Stimulated activated naive CD8-positive, alpha-beta T cell treated with anti-CD3 and anti-CD28 coated beads, Interleukin-15, amount 100 ng/mL, for 72 hours (primary cell): ENCODE data around the gene HOXC11.

Experiments
- ATAC-seq: fragments of 150-1000 bp; cut with Tn5 transposase; 2 replicates; pipeline ENCODE4 v1.10.0; 2021; ENCODE audit warnings: mild to moderate bottlenecking, moderate library complexity
- DNase-seq, 2 donors: peaks; one replicate each; pipeline ENCODE4 v3.0.0; 2021 to 2022
- H3K27ac Mint-ChIP-seq, 2 donors: one replicate each; pipeline ENCODE4 v1.8.0; 2022; ENCODE audit warnings: mild to moderate bottlenecking in 2 of 2, mixed read lengths in 2 of 2, moderate library complexity in 2 of 2
- H3K27me3 Mint-ChIP-seq: one replicate; pipeline ENCODE4 v1.8.0; 2022; ENCODE audit warnings: mixed read lengths
- H3K4me1 Mint-ChIP-seq: one replicate; pipeline ENCODE4 v1.8.0; 2022; ENCODE audit warnings: mild to moderate bottlenecking, mixed read lengths
- H3K4me3 Mint-ChIP-seq, 2 donors: one replicate each; pipeline ENCODE4 v1.8.0; 2022; ENCODE audit warnings: mild to moderate bottlenecking in 2 of 2, mixed read lengths in 2 of 2, moderate library complexity in 1 of 2
- H3K9me3 Mint-ChIP-seq, 2 donors: one replicate each; pipeline ENCODE4 v1.8.0; 2022; ENCODE audit warnings: mixed read lengths in 2 of 2

Gene HOXC11

GRCh38 chr12:53972152-53972702 lies 699 bp upstream of the HOXC11 start:
- peaks cover 98% of the 10 kb centered on the region for H3K27me3 Mint-ChIP-seq
- H3K9me3 Mint-ChIP-seq, result no peaks in the 10 kb centered on the region
- ATAC-seq, result no peak
- H3K4me1 Mint-ChIP-seq, result peaks cover 38% of the 10 kb centered on the region
- DNase-seq, result no peak
- peak overlapping the region in 1 of 2 donors; percentile 6 for H3K27ac Mint-ChIP-seq
- H3K4me3 Mint-ChIP-seq, result no peak overlapping the region

- H3K27ac Mint-ChIP-seq, result peak overlapping the region in 1 of 2 donors; percentile 90
- no peaks in the 10 kb centered on the region for H3K9me3 Mint-ChIP-seq
- ATAC-seq (no peak), DNase-seq (no peak)
- H3K4me1 Mint-ChIP-seq, result peaks cover 33% of the 10 kb centered on the region
- peaks cover 98% of the 10 kb centered on the region for H3K27me3 Mint-ChIP-seq
- H3K4me3 Mint-ChIP-seq, result peak overlapping the region; percentile 75 to 82
Measured at GRCh38 chr12:53973236-53974042, 513 bp downstream of the HOXC11 start.

GRCh38 chr12:53974084-53975063 lies 1.4 kb downstream of the HOXC11 start, which contains the start of gene HOTAIR:
TSS of gene HOTAIR (minus strand) at chr12:53974954.
- peaks cover 33% of the 10 kb centered on the region for H3K4me1 Mint-ChIP-seq
- H3K9me3 Mint-ChIP-seq, result no peaks in the 10 kb centered on the region
- DNase-seq, result peak in 1 of 2 donors; percentile 50
- H3K27me3 Mint-ChIP-seq, result peaks cover 98% of the 10 kb centered on the region
- ATAC-seq, result peak; percentile 66
- peak within 1 kb of the TSS; percentile 75 to 82 for H3K4me3 Mint-ChIP-seq
- peak within 1 kb of the TSS; percentile 44 to 72 for H3K27ac Mint-ChIP-seq

- ATAC-seq (no peak), DNase-seq (no peak)
- no peak overlapping the region for H3K27ac Mint-ChIP-seq
- peaks cover 98% of the 10 kb centered on the region for H3K27me3 Mint-ChIP-seq
- no peaks in the 10 kb centered on the region for H3K9me3 Mint-ChIP-seq
- peaks cover 33% of the 10 kb centered on the region for H3K4me1 Mint-ChIP-seq
- peak overlapping the region; percentile 36 to 82 for H3K4me3 Mint-ChIP-seq
Measured at GRCh38 chr12:53975064-53975471, 2.1 kb downstream of the HOXC11 start.

- Mint-ChIP-seq H3K27me3 (peaks cover 98% of the 10 kb centered on the region), H3K9me3 (no peaks in the 10 kb centered on the region), H3K27ac (peak overlapping the region in 1 of 2 donors; percentile 72), H3K4me1 (peaks cover 39% of the 10 kb centered on the region), H3K4me3 (peak overlapping the region; percentile 46 to 61)
- DNase-seq, result no peak
- ATAC-seq, result no peak
Measured at GRCh38 chr12:53975479-53976152, 2.7 kb downstream of the HOXC11 start.

GRCh38 chr12:53976172-53976822 lies 3.4 kb downstream of the HOXC11 start:
- Mint-ChIP-seq H3K4me1 (peaks cover 43% of the 10 kb centered on the region), H3K4me3 (no peak overlapping the region), H3K27me3 (peaks cover 98% of the 10 kb centered on the region), H3K9me3 (no peaks in the 10 kb centered on the region), H3K27ac (no peak overlapping the region)
- no peak for ATAC-seq
- DNase-seq, result no peak

GRCh38 chr12:53976823-53977595 lies 4.1 kb downstream of the HOXC11 start:
- no peak overlapping the region for H3K4me3 Mint-ChIP-seq
- no peak for DNase-seq
- H3K4me1 Mint-ChIP-seq, result peaks cover 43% of the 10 kb centered on the region
- no peaks in the 10 kb centered on the region for H3K9me3 Mint-ChIP-seq
- no peak overlapping the region for H3K27ac Mint-ChIP-seq
- H3K27me3 Mint-ChIP-seq, result peaks cover 98% of the 10 kb centered on the region
- no peak for ATAC-seq

- DNase-seq, result no peak
- Mint-ChIP-seq H3K4me3 (no peak overlapping the region), H3K9me3 (no peaks in the 10 kb centered on the region), H3K27ac (no peak overlapping the region), H3K4me1 (peaks cover 42% of the 10 kb centered on the region), H3K27me3 (peaks cover 98% of the 10 kb centered on the region)
- ATAC-seq, result no peak
Measured at GRCh38 chr12:53977596-53978445, 4.9 kb downstream of the HOXC11 start.

GRCh38 chr12:53978477-53979356 lies 5.8 kb downstream of the HOXC11 start:
- Mint-ChIP-seq H3K27me3 (peaks cover 98% of the 10 kb centered on the region), H3K4me3 (no peak overlapping the region), H3K4me1 (peaks cover 39% of the 10 kb centered on the region)

GRCh38 chr12:53980104-53980801 lies 7.3 kb downstream of the HOXC11 start:
- peaks cover 100% of the 10 kb centered on the region for H3K27me3 Mint-ChIP-seq
- DNase-seq, result no peak
- peaks cover 35% of the 10 kb centered on the region for H3K4me1 Mint-ChIP-seq
- no peak overlapping the region for H3K27ac Mint-ChIP-seq
- no peaks in the 10 kb centered on the region for H3K9me3 Mint-ChIP-seq
- ATAC-seq, result no peak
- no peak overlapping the region for H3K4me3 Mint-ChIP-seq

More at GRCh38 chr12:53978477-53979356, 5.8 kb downstream of the HOXC11 start:
- Mint-ChIP-seq H3K9me3 (no peaks in the 10 kb centered on the region), H3K27ac (no peak overlapping the region)
- ATAC-seq (no peak), DNase-seq (no peak)

- peaks cover 100% of the 10 kb centered on the region for H3K27me3 Mint-ChIP-seq
- ATAC-seq (no peak), DNase-seq (no peak)
- H3K4me1 Mint-ChIP-seq, result peaks cover 35% of the 10 kb centered on the region
- no peak overlapping the region for H3K27ac Mint-ChIP-seq
- H3K4me3 Mint-ChIP-seq, result no peak overlapping the region
- no peaks in the 10 kb centered on the region for H3K9me3 Mint-ChIP-seq
Measured at GRCh38 chr12:53980802-53981496, 8.0 kb downstream of the HOXC11 start.
